ENCODE measurements around the gene NIPA2.
"Not testable (repeated sequence)": the region's sequence is repeated elsewhere in the genome, so short reads cannot be mapped to it uniquely, and the experiment has no call there.

NIPA2 gene

DNA sequence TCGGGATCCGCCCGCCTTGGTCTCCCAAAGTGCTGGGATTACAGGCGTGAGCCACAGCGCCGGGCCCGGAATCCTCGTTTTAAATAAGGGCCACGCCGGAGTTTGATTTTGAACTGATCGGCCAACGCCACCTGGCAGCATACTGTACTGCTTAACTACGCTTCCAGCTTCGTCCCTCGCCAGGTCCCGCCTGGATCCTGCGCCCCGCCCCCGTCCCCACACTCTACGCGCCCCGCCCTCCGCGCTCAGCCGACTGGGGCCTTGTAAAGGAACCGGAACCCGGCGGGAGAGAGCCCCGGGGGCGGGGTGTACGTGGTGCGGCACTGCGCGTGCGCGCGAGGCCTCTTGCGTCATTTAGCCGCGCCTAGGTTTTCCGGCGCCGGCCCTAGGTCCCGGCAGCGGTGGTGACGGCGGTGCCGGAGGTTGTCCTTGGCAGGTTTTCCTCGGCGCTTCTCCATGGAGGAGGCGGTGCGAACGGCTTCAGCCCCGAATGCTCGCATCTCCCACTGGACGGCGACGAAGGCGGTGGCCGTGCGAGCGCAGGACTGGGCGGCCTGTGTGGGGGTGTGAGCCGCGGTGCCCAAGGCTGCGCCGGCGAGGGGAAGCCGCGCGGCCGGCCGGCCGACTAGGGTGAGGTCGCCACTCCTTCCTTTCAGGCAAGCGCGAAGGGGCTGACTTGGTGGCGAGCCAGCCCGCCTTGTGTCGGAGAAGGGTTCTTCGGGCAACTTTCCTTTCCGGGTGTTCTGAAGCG, at the start of gene NIPA2:
Gene NIPA2 (plus strand): TSS at position 375 of the 751 bp plus-strand sequence. CDS start 13,066 bp downstream, outside the sequence.
- Histone ChIP-seq H3K9me3 (no peaks in the 10 kb centered on the region), H3K36me3 (replicated peaks) (peaks cover 27% of the 10 kb centered on the region), H3K27me3 (ENCODE audit: low read depth) (no peaks in the 10 kb centered on the region), H3K4me1 (peaks cover 8% of the 10 kb centered on the region; the same call in 1 of the 2 replicates), H3K4me3 (peak within 1 kb of the TSS; percentile 81)
- DNase-seq (ENCODE audit: low spot score in 2 of 2): peak; percentile 95 to 99
- in situ Hi-C loops (cut with MboI; ENCODE audit: low sequenced_read_pairs): no loop called here

DNA sequence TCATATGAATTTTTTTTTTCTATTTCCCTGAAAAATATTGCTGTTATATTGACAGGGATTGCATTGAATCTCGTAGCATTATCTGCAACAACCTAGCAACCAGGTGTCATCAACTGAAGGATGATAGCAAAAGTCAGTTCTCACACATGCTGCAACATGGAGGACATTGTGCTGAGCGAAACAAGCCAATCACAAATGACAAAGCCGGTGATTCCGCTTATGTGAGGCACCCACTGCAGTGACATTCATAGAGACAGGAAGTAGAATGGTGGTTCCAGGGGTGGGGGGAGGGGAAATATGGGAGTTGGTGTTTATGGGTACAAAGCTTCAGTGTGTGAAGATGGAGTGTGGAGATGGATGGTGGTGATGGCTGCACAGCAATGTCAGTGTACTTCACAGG, 44.4 kb upstream of the NIPA2 start:
- DNase-seq (ENCODE audit: low spot score in 2 of 2): no peak
- Histone ChIP-seq H3K4me1 (peaks cover 4% of the 10 kb centered on the region), H3K4me3 (no peak overlapping the region), H3K9me3 (peaks cover 5% of the 10 kb centered on the region), H3K27me3 (ENCODE audit: low read depth) (no peaks in the 10 kb centered on the region), H3K36me3 (replicated peaks) (peaks cover 10% of the 10 kb centered on the region; the same call in 1 of the 2 replicates)
- in situ Hi-C loops (cut with MboI; ENCODE audit: low sequenced_read_pairs): no loop called here

- no peaks in the 10 kb centered on the region; the same call in 1 of the 2 replicates for H3K9me3 ChIP-seq
Measured at GRCh38 chr15:22794621-22795167, 43.8 kb upstream of the NIPA2 start.

GRCh38 chr15:22795206-22796063, 43.0 kb upstream of the NIPA2 start:
- in situ Hi-C loops (cut with MboI; ENCODE audit: low sequenced_read_pairs): no loop called here
- Histone ChIP-seq H3K4me1 (peaks cover 4% of the 10 kb centered on the region), H3K9me3 (no peaks in the 10 kb centered on the region), H3K36me3 (replicated peaks) (peaks cover 5% of the 10 kb centered on the region; the same call in 1 of the 2 replicates), H3K27me3 (ENCODE audit: low read depth) (no peaks in the 10 kb centered on the region), H3K4me3 (no peak overlapping the region)
- DNase-seq (ENCODE audit: low spot score in 2 of 2): no peak

More at GRCh38 chr15:22794621-22795167, 43.8 kb upstream of the NIPA2 start:
- no peak for DNase-seq (ENCODE audit: low spot score in 2 of 2)
- Histone ChIP-seq H3K4me3 (no peak overlapping the region), H3K27me3 (ENCODE audit: low read depth) (no peaks in the 10 kb centered on the region), H3K4me1 (peaks cover 4% of the 10 kb centered on the region), H3K36me3 (replicated peaks) (peaks cover 5% of the 10 kb centered on the region; the same call in 1 of the 2 replicates)
- in situ Hi-C loops (cut with MboI; ENCODE audit: low sequenced_read_pairs): no loop called here

GRCh38 chr15:22796079-22796478, 42.4 kb upstream of the NIPA2 start:
- in situ Hi-C loops (cut with MboI; ENCODE audit: low sequenced_read_pairs): no loop called here
- no peak overlapping the region for H3K4me3 ChIP-seq
- no peaks in the 10 kb centered on the region for H3K9me3 ChIP-seq
- no peak for DNase-seq (ENCODE audit: low spot score in 2 of 2)
- H3K4me1 ChIP-seq: peaks cover 4% of the 10 kb centered on the region
- no peaks in the 10 kb centered on the region for H3K27me3 ChIP-seq (ENCODE audit: low read depth)
- peaks cover 5% of the 10 kb centered on the region; the same call in 1 of the 2 replicates for H3K36me3 ChIP-seq (replicated peaks)

DNA sequence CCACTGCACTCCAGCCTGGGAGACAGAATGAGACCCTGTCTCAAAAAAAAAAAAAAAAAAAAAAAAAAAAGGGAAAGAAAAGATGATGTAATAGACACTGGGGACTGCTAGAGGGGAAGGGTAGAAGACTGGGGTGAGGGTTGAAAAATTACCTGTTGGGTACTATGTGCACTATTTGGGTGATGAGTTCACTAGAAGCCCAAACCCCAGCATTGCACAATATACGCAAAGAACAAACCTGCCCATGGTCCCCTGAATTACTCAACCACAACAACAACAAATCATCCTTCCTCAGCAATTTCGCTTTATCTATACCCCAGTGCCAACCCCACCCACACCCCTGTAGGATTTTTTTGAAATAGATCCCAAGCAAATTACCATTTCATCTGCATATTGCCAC, 38.6 kb upstream of the NIPA2 start:
- in situ Hi-C loops (cut with MboI; ENCODE audit: low sequenced_read_pairs): no loop called here
- H3K9me3 ChIP-seq: no peaks in the 10 kb centered on the region
- no peak for DNase-seq (ENCODE audit: low spot score in 2 of 2)
- no peak overlapping the region for H3K4me3 ChIP-seq
- no peaks in the 10 kb centered on the region for H3K27me3 ChIP-seq (ENCODE audit: low read depth)
- H3K36me3 ChIP-seq (replicated peaks): 0 out of 2 replicates have a peak, but pooled peaks cover 3% of the 10 kb centered on the region
- no peaks in the 10 kb centered on the region for H3K4me1 ChIP-seq

DNA sequence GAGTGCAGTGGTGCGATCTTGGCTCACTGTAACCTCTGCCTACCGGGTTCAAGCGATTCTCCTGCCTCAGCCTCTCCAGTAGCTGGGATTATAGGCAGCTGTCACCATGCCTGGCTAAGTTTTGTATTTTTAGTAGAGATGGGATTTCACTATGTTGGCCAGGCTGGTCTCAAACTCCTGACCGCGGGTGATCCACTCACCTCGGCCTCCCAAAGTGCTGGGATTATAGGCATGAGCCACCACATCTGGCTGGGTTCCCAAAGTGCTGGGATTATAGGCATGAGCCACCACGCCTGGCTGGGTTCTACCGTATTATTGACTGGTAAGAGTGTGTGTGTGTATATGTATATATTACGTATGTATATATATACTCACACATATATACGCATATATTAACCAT, 35.5 kb upstream of the NIPA2 start:
- H3K36me3 ChIP-seq (replicated peaks); H3K9me3 ChIP-seq; H3K4me3 ChIP-seq; in situ Hi-C loops (cut with MboI; ENCODE audit: low sequenced_read_pairs); H3K4me1 ChIP-seq; DNase-seq (ENCODE audit: low spot score in 2 of 2); H3K27me3 ChIP-seq (ENCODE audit: low read depth): not testable (repeated sequence)

DNA sequence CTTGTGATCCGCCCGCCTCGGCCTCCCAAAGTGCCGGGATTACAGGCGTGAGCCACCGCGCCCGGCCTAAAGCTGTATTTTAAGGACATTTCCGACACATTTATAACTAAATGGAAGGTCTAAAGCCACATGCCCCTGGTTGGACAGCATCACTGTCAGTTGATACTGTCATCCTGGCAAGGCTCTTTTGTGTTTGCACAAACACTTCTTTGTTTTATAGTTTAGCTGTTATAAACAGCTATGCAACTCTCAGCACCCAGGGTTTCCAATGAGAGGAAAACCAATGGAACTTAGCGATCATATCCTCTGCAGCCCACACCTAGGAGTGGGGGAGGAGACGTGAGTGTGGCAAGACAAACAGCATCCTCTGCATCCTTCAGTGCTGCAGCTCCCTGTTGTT, 32.3 kb upstream of the NIPA2 start:
- no peak overlapping the region for H3K4me3 ChIP-seq
- H3K4me1 ChIP-seq: no peaks in the 10 kb centered on the region
- H3K27me3 ChIP-seq (ENCODE audit: low read depth): no peaks in the 10 kb centered on the region
- H3K36me3 ChIP-seq (replicated peaks): no peaks in the 10 kb centered on the region; the same call in 1 of the 2 replicates
- no peak for DNase-seq (ENCODE audit: low spot score in 2 of 2)
- in situ Hi-C loops (cut with MboI; ENCODE audit: low sequenced_read_pairs): no loop called here
- H3K9me3 ChIP-seq: no peaks in the 10 kb centered on the region

- no peaks in the 10 kb centered on the region for H3K27me3 ChIP-seq (ENCODE audit: low read depth)
- DNase-seq (ENCODE audit: low spot score in 2 of 2): no peak
- H3K4me3 ChIP-seq: no peak overlapping the region
- in situ Hi-C loops (cut with MboI; ENCODE audit: low sequenced_read_pairs): no loop called here
- no peaks in the 10 kb centered on the region; the same call in 1 of the 2 replicates for H3K36me3 ChIP-seq (replicated peaks)
- no peaks in the 10 kb centered on the region for H3K9me3 ChIP-seq
- no peaks in the 10 kb centered on the region for H3K4me1 ChIP-seq
Measured at GRCh38 chr15:22806664-22807063, 31.8 kb upstream of the NIPA2 start.

DNA sequence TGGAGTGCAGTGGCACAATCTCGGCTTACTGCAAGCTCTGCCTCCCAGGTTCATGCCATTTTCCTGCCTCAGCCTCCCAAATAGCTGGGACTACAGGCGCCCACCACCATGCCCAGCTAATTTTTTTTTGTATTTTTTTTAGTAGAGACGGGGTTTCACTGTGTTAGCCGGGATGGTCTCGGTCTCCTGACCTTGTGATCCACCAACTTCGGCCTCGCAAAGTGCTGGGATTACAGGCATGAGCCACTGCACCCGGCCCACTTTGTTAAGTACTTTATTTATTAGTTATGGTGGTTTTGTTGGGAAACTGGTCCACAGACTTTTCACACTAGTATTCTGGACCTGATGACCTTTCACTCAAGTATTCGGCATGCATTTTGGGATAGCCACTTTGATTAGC, 30.6 kb upstream of the NIPA2 start:
- H3K9me3 ChIP-seq; H3K4me1 ChIP-seq; H3K4me3 ChIP-seq; DNase-seq (ENCODE audit: low spot score in 2 of 2); H3K27me3 ChIP-seq (ENCODE audit: low read depth); in situ Hi-C loops (cut with MboI; ENCODE audit: low sequenced_read_pairs); H3K36me3 ChIP-seq (replicated peaks): not testable (repeated sequence)

GRCh38 chr15:22808240-22808639, 30.2 kb upstream of the NIPA2 start:
- in situ Hi-C loops (cut with MboI; ENCODE audit: low sequenced_read_pairs): no loop called here
- H3K4me1 ChIP-seq: no peaks in the 10 kb centered on the region
- H3K4me3 ChIP-seq: no peak overlapping the region
- no peaks in the 10 kb centered on the region for H3K27me3 ChIP-seq (ENCODE audit: low read depth)
- peaks cover 4% of the 10 kb centered on the region for H3K36me3 ChIP-seq (replicated peaks)
- H3K9me3 ChIP-seq: no peaks in the 10 kb centered on the region
- DNase-seq (ENCODE audit: low spot score in 2 of 2): no peak

- H3K27me3 ChIP-seq (ENCODE audit: low read depth): no peaks in the 10 kb centered on the region
- H3K4me3 ChIP-seq: no peak overlapping the region
- no peak for DNase-seq (ENCODE audit: low spot score in 2 of 2)
- H3K36me3 ChIP-seq (replicated peaks): peaks cover 9% of the 10 kb centered on the region
- no peaks in the 10 kb centered on the region for H3K9me3 ChIP-seq
- in situ Hi-C loops (cut with MboI; ENCODE audit: low sequenced_read_pairs): no loop called here
- no peaks in the 10 kb centered on the region for H3K4me1 ChIP-seq
Measured at GRCh38 chr15:22808761-22809280, 29.6 kb upstream of the NIPA2 start.

DNA sequence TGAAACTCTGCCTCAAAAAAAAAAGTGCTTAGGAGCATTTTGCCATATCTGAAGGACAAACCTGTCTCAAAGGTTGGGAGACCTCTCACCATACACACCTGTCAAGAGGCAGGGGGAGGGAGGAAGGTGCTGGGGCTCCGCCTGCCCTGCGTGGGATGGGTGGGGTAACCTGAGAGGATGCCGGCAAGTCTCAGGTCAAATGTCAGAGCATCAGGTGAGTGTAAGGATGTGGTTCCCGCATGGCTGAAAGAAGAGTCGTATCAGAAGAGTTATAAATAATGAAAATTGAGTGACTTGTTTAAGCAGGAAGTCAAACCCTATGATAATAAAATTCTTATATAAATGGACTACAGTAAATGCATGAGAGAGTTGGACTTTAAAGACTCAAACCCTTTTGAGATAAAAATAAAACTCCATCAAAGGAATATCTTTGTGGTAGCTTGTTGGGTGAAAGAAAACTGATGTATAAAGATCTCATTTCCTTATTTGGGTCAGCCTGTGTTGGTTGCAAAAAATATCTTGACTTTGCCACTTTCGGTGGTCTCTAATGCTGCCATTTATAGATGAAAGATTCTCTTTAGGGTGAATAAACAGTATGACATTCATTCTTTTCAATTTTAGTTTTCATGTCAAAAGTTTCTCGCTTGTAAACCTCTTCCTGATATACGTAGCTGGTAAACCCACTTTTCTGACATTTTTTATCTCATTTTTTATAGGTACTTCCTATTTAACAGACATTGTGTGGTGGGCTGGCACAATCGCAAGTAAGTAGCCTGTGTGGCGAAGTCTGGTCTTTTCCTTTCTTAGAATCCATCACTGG, 28.2 kb upstream of the NIPA2 start:
- H3K4me1 ChIP-seq: no peaks in the 10 kb centered on the region
- H3K9me3 ChIP-seq: no peaks in the 10 kb centered on the region
- H3K27me3 ChIP-seq (ENCODE audit: low read depth): no peaks in the 10 kb centered on the region
- peaks cover 14% of the 10 kb centered on the region for H3K36me3 ChIP-seq (replicated peaks)
- no peak for DNase-seq (ENCODE audit: low spot score in 2 of 2)
- in situ Hi-C loops (cut with MboI; ENCODE audit: low sequenced_read_pairs): no loop called here
- H3K4me3 ChIP-seq: no peak overlapping the region
